GM12891 (cell line): ENCODE data around the gene MAP1S.

Experiments used
- POLR2A ChIP-seq: IDR thresholded peaks from 2 replicates; pipeline ENCODE4 v1.6.1; 2011; ENCODE audit warnings: low read depth, low read length, control low read depth
- POLR2AphosphoS5 ChIP-seq: IDR thresholded peaks from 2 replicates; pipeline ENCODE4 v1.6.1; 2011; ENCODE audit warnings: low read depth, low read length, control low read depth
- SPI1 ChIP-seq: IDR thresholded peaks from 2 replicates; pipeline ENCODE4 v1.6.1; 2011; ENCODE audit warnings: low read depth, low read length, control low read depth

DNA sequence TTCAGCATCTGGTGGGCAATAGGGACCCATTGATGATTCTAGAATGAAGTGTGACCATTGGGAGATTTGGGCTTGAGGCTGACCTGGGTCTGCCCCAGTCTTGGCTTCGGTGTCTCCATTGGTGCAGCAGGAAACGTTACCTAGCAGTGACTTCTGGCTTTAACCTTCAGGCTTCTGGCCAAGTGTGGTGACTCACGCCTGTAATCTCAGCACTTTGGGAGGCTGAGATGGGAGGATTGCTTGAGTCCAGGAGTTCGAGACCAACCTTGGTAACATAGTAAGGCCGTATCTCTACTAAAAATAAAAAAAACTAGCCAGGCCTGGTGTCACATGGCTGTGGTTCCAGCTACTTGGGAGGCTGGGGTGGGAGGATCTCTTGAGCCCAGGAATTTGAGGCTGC lies 39.2 kb downstream of the MAP1S start:
- no peak for TF ChIP-seq POLR2A
- TF ChIP-seq POLR2AphosphoS5: no peak
- TF ChIP-seq SPI1: no peak
